ENCODE measurements around the gene KCNMA1. TPM values are rescaled to one million over a fixed set of nuclear protein-coding genes. Genes with fewer than 3 reads are reported as not detected.

The KCNMA1 gene
- total RNA-seq, 4 donors from 2014 or later, result 10.1 to 32.6 (median 20.1) TPM

DNA sequence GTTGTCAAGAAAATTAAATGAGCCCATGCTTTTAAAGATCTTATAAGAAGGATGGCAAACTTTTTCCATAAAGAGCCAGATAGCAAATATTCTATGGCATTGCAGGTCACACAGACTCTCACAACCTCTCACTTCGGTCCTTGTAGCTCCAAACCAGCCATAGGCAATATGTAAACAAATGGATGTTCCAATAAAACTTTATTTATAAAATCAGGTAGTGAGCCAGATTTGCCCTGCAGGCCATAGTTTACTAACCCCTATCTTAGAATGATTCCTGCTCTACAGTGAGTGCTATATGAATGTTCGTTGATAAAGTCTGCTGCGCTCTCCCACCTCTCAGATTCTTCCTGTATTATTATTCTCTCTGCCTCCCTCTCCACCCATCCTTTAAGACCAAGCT, 177.7 kb downstream of the KCNMA1 start:
- ATAC-seq (ENCODE audit: low FRiP score) (no peak), DNase-seq (ENCODE audit: low spot score) (no peak)
- TF ChIP-seq, protein P1, sequence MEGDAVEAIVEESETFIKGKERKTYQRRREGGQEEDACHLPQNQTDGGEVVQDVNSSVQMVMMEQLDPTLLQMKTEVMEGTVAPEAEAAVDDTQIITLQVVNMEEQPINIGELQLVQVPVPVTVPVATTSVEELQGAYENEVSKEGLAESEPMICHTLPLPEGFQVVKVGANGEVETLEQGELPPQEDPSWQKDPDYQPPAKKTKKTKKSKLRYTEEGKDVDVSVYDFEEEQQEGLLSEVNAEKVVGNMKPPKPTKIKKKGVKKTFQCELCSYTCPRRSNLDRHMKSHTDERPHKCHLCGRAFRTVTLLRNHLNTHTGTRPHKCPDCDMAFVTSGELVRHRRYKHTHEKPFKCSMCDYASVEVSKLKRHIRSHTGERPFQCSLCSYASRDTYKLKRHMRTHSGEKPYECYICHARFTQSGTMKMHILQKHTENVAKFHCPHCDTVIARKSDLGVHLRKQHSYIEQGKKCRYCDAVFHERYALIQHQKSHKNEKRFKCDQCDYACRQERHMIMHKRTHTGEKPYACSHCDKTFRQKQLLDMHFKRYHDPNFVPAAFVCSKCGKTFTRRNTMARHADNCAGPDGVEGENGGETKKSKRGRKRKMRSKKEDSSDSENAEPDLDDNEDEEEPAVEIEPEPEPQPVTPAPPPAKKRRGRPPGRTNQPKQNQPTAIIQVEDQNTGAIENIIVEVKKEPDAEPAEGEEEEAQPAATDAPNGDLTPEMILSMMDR (IDR thresholded peaks at IDR 0.05), result no peak

DNA sequence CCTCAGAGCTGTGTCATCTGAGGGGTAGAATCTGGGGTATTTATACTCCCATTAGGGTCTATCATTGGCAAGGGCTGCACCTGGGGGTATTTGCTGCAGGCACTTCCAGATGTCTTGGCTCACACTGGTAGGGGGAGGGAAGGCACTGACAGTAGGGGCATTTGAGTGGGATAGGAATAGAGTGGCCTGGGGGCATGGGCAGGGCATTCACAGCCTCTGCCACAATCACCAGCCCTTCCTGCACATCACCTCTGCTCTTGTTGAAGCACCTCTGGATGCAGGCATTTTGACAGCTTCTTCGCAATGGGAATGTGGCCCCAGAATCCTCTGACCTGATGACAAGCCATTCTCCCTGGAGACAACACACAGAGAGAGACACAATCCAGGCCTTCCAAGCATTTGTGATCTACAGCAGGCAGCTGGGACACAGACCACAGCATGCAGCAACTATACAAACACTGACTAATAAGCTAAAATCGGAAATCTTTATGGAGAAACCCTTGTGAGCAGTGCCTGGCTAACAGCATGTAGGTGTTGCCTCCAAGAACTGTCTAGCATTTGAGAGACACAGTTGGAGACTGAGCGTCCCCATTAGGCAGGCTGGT, 178.5 kb downstream of the KCNMA1 start:
- TF ChIP-seq, protein P1 (IDR thresholded peaks at IDR 0.05), result no peak
- DNase-seq (ENCODE audit: low spot score), result no peak
- ATAC-seq (ENCODE audit: low FRiP score), result no peak

DNA sequence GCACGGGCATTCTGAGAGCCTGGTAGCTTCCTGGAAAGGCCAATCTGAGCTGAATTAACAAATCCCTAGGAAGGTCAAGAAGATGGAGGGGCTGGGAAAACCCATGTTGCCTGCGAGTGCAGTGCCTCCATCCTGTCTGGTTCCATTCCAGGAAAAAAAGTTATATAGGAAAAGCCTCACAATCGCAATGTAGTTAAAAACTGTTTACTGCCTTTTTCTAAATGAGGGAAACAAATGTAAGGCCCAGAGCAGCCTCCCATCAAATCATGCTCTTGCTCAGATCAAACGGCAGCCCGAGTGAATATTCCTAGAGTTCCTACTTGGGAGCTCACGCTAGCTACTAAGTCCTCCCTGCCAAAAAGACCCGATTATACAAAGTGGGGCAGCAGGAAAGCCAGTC, 179.9 kb downstream of the KCNMA1 start:
- DNase-seq (ENCODE audit: low spot score) (no peak), ATAC-seq (ENCODE audit: low FRiP score) (no peak)
- TF ChIP-seq, protein P1 (IDR thresholded peaks at IDR 0.05), result no peak

DNA sequence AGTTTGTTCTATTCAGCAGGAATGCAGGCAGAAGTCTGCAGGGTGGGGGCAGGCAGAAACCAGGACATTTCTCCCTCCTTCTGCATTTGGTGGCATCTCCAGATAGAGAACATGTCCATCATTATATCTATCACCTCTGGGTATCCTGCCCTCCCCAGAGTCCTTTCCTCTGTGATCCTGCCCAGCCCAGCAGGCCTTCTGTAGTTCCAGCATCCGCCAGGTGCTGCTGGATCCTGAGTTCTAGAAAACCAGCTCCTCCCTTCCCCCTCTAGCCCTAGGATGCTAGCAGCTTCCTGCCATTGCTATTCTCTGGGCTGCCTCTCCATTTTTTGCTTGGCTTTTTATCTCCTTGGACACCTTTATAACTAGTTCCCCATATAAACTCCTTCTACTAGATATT, 180.3 kb downstream of the KCNMA1 start:
- TF ChIP-seq, protein P1 (IDR thresholded peaks at IDR 0.05), result no peak
- DNase-seq (ENCODE audit: low spot score) (no peak), ATAC-seq (ENCODE audit: low FRiP score) (no peak)

DNA sequence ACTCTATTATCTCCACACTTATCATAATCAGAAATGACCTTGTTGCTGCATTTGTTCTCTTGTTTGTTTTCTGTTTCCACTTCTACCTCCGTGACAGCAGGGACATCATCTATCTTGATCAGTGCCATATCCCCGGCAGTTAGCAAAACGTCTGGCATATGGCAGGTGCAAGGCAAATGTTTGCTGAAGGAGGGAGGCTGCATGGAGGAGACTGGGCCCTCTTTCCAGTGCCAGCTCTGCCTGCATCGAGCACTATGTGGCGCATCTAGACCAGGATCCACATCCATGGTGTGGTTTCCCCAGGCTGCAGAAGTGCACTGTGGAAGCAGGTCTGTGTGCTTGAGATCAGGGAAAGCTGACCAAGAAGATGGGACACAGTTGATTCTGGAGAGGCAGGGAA, 181.2 kb downstream of the KCNMA1 start:
- TF ChIP-seq, protein P1 (IDR thresholded peaks at IDR 0.05), result no peak
- DNase-seq (ENCODE audit: low spot score), result no peak
- ATAC-seq (ENCODE audit: low FRiP score), result no peak

DNA sequence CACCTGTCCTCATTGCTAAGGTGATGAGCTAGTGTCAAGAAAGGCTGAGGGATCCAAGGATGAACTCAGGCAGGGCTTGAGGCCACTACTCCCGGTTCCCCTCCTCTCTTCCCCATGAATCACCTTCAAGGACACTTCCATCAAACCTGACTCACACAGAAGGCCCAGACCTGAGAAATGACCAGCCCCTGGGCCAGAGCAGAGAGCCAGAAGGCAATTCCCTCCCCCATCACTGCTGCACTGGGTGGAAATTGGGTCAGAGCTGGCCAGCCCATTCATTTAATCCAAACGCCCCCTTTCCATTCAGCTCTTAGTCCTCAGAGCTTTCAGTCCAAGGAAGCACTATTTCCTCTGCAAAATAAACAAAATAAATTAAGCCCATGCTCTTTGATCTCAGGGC, 182.0 kb downstream of the KCNMA1 start:
- no peak for ATAC-seq (ENCODE audit: low FRiP score)
- DNase-seq (ENCODE audit: low spot score), result no peak
- TF ChIP-seq, protein P1 (IDR thresholded peaks at IDR 0.05), result no peak

DNA sequence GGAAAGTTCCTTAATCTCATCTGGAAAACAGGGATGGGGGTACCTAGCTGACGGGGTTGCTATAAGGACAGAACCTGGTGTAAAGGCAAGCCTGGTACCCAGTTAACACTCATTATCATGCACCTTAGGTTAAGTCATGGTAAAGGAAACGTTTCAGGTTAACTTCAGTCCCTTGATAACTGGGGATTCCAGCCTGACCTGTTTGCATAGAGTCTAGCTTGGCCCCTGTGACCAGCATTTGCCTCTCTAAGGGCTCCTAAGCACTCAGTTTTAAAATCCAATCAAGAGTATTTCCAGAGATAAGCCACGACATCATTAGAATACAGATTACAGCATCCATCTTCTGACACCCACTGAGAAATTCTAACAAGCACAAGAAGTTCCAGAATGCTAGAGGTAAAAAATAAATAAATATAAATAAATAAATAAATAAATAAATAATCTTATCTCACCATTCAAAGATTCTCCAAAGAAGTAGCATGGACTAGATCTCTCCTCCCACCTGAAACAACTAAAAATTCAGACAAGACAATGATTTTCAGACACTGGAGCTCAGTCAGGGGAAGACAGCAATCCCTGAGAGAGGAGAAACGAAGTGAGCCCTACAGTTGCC, 184.6 kb downstream of the KCNMA1 start:
- DNase-seq (ENCODE audit: low spot score) (no peak), ATAC-seq (ENCODE audit: low FRiP score) (no peak)
- TF ChIP-seq, protein P1 (IDR thresholded peaks at IDR 0.05), result no peak
